GM12878 (cell line): ENCODE measurements around the gene PLAGL1. TPM values are rescaled to one million over a fixed set of nuclear protein-coding genes. Genes with fewer than 3 reads are reported as not detected.
"Not testable (repeated sequence)": the region's sequence is repeated elsewhere in the genome, so short reads cannot be mapped to it uniquely, and the experiment has no call there.

Experiments
- ATAC-seq: fragments of 200-7000 bp; cut with Tn5 transposase; 3 replicates; pipeline ENCODE4 v1.9.1; 2020; ENCODE audit warnings: mild to moderate bottlenecking, moderate library complexity
- BruUV-seq: library from RNA; stranded (reverse); fragments of 400-500 nt; replicated peaks from 2 replicates; lab custom pipeline; 2021; lab: Mats Ljungman, UMichigan
- CTCF ChIA-PET: fragments of 300-600 bp; sonication (Branson Sonifier 250); formaldehyde crosslinking; extraction: SDS; loops from one replicate; lab custom pipeline; 2021; ENCODE audit warnings: inconsistent platforms; lab: Yijun Ruan, JAX
- POLR2A ChIA-PET: fragments of 350-600 bp; formaldehyde crosslinking; extraction: SDS; loops from one replicate; lab custom pipeline; 2021; ENCODE audit warnings: inconsistent platforms; lab: Charles Lee
- RAD21 ChIA-PET: fragments of 300-600 bp; sonication (Branson Sonifier 250); formaldehyde crosslinking; loops from one replicate; lab custom pipeline; 2023; ENCODE audit warnings: antibody characterized with exemption; ENCODE audit not compliant: unreplicated experiment; lab: Charles Lee
- SMC1A ChIA-PET: fragments of 300-600 bp; sonication (Branson Sonifier 250); formaldehyde crosslinking; loops from one replicate; lab custom pipeline; 2023; ENCODE audit not compliant: unreplicated experiment, uncharacterized antibody; lab: Charles Lee
- DNase-seq: peaks from one replicate; pipeline ENCODE4 v3.0.0-alpha.2; 2011; ENCODE audit warnings: low read depth, low spot score
- FAIRE-seq: peaks from 3 replicates; lab custom pipeline; 2011; peaks lifted over from hg19 to GRCh38; lab: Jason Lieb, UNC
- H2AFZ ChIP-seq: 2 replicates; pipeline ENCODE4 v1.6.0; 2011; ENCODE audit warnings: low read depth, low read length, control low read depth; ENCODE audit not compliant: control insufficient read depth
- H3K27ac ChIP-seq: 2 replicates; pipeline ENCODE4 v1.5.1; 2011; ENCODE audit warnings: control low read depth; ENCODE audit not compliant: control insufficient read depth, insufficient read depth
- H3K27me3 ChIP-seq, 2 experiments: replicated peaks in 1 of 2; 2 replicates each; pipeline versions ENCODE4 v1.6.0 to v1.6.1; 2011; ENCODE audit warnings: low read length in 1 of 2; ENCODE audit not compliant: control insufficient read depth in 2 of 2, insufficient read depth in 2 of 2
- H3K36me3 ChIP-seq, 2 experiments: 2 replicates each; pipeline ENCODE4 v1.5.1; 2011; ENCODE audit warnings: low read length in 1 of 2; ENCODE audit not compliant: control insufficient read depth in 2 of 2, insufficient read depth in 2 of 2
- H3K4me1 ChIP-seq: 2 replicates; pipeline ENCODE4 v1.6.1; 2011; ENCODE audit warnings: mild to moderate bottlenecking, low read length, moderate library complexity, mixed read lengths; ENCODE audit not compliant: control insufficient read depth, insufficient read depth
- H3K4me2 ChIP-seq: 2 replicates; pipeline ENCODE4 v1.6.0; 2011; ENCODE audit warnings: control low read depth; ENCODE audit not compliant: control insufficient read depth, insufficient read depth
- H3K4me3 ChIP-seq: fragments of 200-600 bp; sonication (generic); 2 replicates; pipeline ENCODE4 v1.5.1; 2016
- H3K79me2 ChIP-seq: 2 replicates; pipeline ENCODE4 v1.6.0; 2011; ENCODE audit warnings: low read length; ENCODE audit not compliant: control insufficient read depth, insufficient read depth
- H3K9ac ChIP-seq: 2 replicates; pipeline ENCODE4 v1.8.0; 2011; ENCODE audit warnings: low read length, control low read depth, mixed read lengths; ENCODE audit not compliant: control insufficient read depth, insufficient read depth
- H3K9me3 ChIP-seq: replicated peaks from 3 replicates; pipeline ENCODE4 v1.5.1; 2011; ENCODE audit warnings: mild to moderate bottlenecking, low read length; ENCODE audit not compliant: control insufficient read depth, insufficient read depth
- H4K20me1 ChIP-seq: 2 replicates; pipeline ENCODE4 v1.6.0; 2011; ENCODE audit not compliant: control insufficient read depth, insufficient read depth
- RAD21 ChIP-seq: IDR thresholded peaks from 2 replicates; pipeline ENCODE4 v1.6.1; 2011; ENCODE audit warnings: mild to moderate bottlenecking, low read depth, low read length, moderate library complexity; ENCODE audit not compliant: insufficient read depth
- WGBS: methylation state at CpG from one replicate; pipeline ENCODE4 v1.1.6; 2016; ENCODE audit warnings: low lambda C conversion rate; ENCODE audit not compliant: insufficient replicate concordance, insufficient coverage; ENCODE audit errors: missing lambda C conversion rate; 5-methylcytosine and 5-hydroxymethylcytosine counted together
- in situ Hi-C: fragments of 300-500 bp; cut with MboI; formaldehyde crosslinking; loops from 9 replicates; pipeline ENCODE4 v1.14.3; 2018; ENCODE audit warnings: mixed read lengths
- intact Hi-C: fragments of 100-400 bp; cut with micrococcal nuclease; formaldehyde crosslinking; loops from one replicate; pipeline ENCODE4 v1.14.2; 2022; ENCODE audit not compliant: unreplicated experiment
- polyA plus RNA-seq, 11 experiments: library from polyadenylated mRNA; depleted of rRNA in 4 of 11; unstranded in 6 of 11; stranded (reverse) in 5 of 11; fragments of >200 nt; fragmentation: Nextera tagmentation in 4 of 11; fragmentation: Illumina TruSeq in 1 of 11; extraction: Ambion mirVana in 4 of 11; extraction: Trizol in 1 of 11; gene quantifications; 1 replicate in 1 of 11; 2 replicates in 10 of 11; pipeline versions ENCODE4 v1.2.1 to v1.2.3, GENCODE V29; 2011 to 2016; ENCODE audit warnings: inconsistent platforms in 2 of 11, missing spikeins in 2 of 11, low read depth in 1 of 11
- total RNA-seq, 4 experiments: library from RNA; depleted of rRNA in 3 of 4; stranded (reverse); fragments of >200 nt in 3 of 4; fragmentation: Illumina TruSeq in 1 of 4; extraction: Trizol in 1 of 4; gene quantifications; 2 replicates each; pipeline versions ENCODE4 v1.2.1 to v1.2.3, GENCODE V29; 2013 to 2021

PLAGL1 gene
- total and polyA plus RNA-seq, 10 of the 15 experiments (the other 5 are each of a cell fraction or from before 2014, with no cell fraction given): 2.6 to 19.1 (median 5.7) TPM

GRCh38 chr6:144047688-144048087, 39.6 kb upstream of the PLAGL1 start:
- Histone ChIP-seq H3K9ac (no peak overlapping the region), H3K4me1 (no peaks in the 10 kb centered on the region), H3K27me3 (no peaks in the 10 kb centered on the region), H4K20me1 (no peaks in the 10 kb centered on the region), H3K4me3 (no peak overlapping the region), H3K36me3 (no peaks in the 10 kb centered on the region), H3K9me3 (peaks cover 5% of the 10 kb centered on the region; the same call in 2 of the 3 replicates), H3K4me2 (no peak overlapping the region), H3K27ac (no peak overlapping the region), H2AFZ (no peak overlapping the region), H3K79me2 (no peaks in the 10 kb centered on the region; the same call in 1 of the 2 replicates)
- ATAC-seq: no peak
- no peak for FAIRE-seq
- SMC1A ChIA-PET: interaction anchor here (1.0 to 1.3 kb wide), 3 partner anchors 12 to 15 kb away, joined by 3 to 4 read pairs (median 4); no protein-coding TSS in a partner anchor
- intact Hi-C loops (no loop called here), in situ Hi-C loops (no loop called here)
- DNase-seq: no peak
- RAD21 ChIA-PET: no interaction called here
- POLR2A ChIA-PET: no interaction called here
- WGBS: 0% methylated on average over 1 of the region's 1 CpG
- CTCF ChIA-PET: interaction anchor here (1.1 kb wide), 1 partner anchor 40 kb away, joined by 3 read pairs; no protein-coding TSS in a partner anchor
- no peak for TF ChIP-seq RAD21
- TF ChIP-seq, all 136 proteins: peak for 0
- BruUV-seq: no TSS peak

GRCh38 chr6:144046672-144047071, 38.6 kb upstream of the PLAGL1 start:
- 72% methylated on average over 8 of the region's 8 CpGs for WGBS
- BruUV-seq, H3K36me3 ChIP-seq, FAIRE-seq, H3K27ac ChIP-seq, H3K4me3 ChIP-seq, DNase-seq, H4K20me1 ChIP-seq, POLR2A ChIA-PET, H3K4me2 ChIP-seq, H3K9me3 ChIP-seq, ATAC-seq, H3K9ac ChIP-seq, intact Hi-C loops, RAD21 ChIA-PET, H3K79me2 ChIP-seq, H3K27me3 ChIP-seq, H2AFZ ChIP-seq, H3K4me1 ChIP-seq, in situ Hi-C loops: not testable (repeated sequence)
- SMC1A ChIA-PET: interaction anchor here (1.8 kb wide), 1 partner anchor 9 kb away, joined by 6 read pairs; no protein-coding TSS in a partner anchor
- CTCF ChIA-PET: interaction anchor here (1.1 kb wide), 1 partner anchor 41 kb away, joined by 3 read pairs; no protein-coding TSS in a partner anchor

- ATAC-seq, H4K20me1 ChIP-seq, H3K4me3 ChIP-seq, DNase-seq, H3K4me1 ChIP-seq, H3K9ac ChIP-seq, H2AFZ ChIP-seq, H3K27ac ChIP-seq, CTCF ChIA-PET, BruUV-seq, intact Hi-C loops, in situ Hi-C loops, H3K36me3 ChIP-seq, H3K9me3 ChIP-seq, H3K79me2 ChIP-seq, RAD21 ChIA-PET, FAIRE-seq, H3K27me3 ChIP-seq, H3K4me2 ChIP-seq: not testable (repeated sequence)
- ChIA-PET SMC1A (interaction anchor here (1.2 to 1.8 kb wide), 2 partner anchors 11 to 15 kb away, joined by 4 to 6 read pairs; no protein-coding TSS in a partner anchor), POLR2A (interaction anchor here (0.6 kb wide), 1 partner anchor 110 kb away, joined by 4 read pairs; no protein-coding TSS in a partner anchor)
- 47% methylated on average over 2 of the region's 2 CpGs for WGBS
Observed at GRCh38 chr6:144044989-144045388, 36.9 kb upstream of the PLAGL1 start.
